GM23338 (cell line): ENCODE data around the gene SUPT3H. TPM values are rescaled to one million over a fixed set of nuclear protein-coding genes. Genes with fewer than 3 reads are reported as not detected.

Source experiments
- ATAC-seq: fragments of 200-7000 bp; cut with Tn5 transposase; 3 replicates; pipeline ENCODE4 v1.9.1; 2020
- DNase-seq: peaks from one replicate; pipeline ENCODE4 v3.0.0-alpha.2; 2015; ENCODE audit warnings: low spot score
- H2AFZ ChIP-seq: fragments of 200-600 bp; sonication (generic); 2 replicates; pipeline ENCODE4 v1.8.0; 2016; ENCODE audit warnings: antibody characterized with exemption, mild to moderate bottlenecking, moderate library complexity
- H3F3A ChIP-seq: fragments of 200-600 bp; sonication (generic); replicated peaks from 2 replicates; pipeline ENCODE4 v1.8.0; 2017; ENCODE audit warnings: antibody characterized with exemption, mixed run types, low read depth
- H3K27ac ChIP-seq: fragments of 200-600 bp; sonication (generic); 2 replicates; pipeline ENCODE4 v1.6.1; 2016; ENCODE audit warnings: low read depth
- H3K27me3 ChIP-seq: fragments of 200-600 bp; sonication (generic); 2 replicates; pipeline ENCODE4 v1.8.0; 2016; ENCODE audit warnings: mild to moderate bottlenecking, mixed run types, moderate library complexity; ENCODE audit not compliant: insufficient read depth
- H3K36me3 ChIP-seq: fragments of 200-600 bp; sonication (generic); 2 replicates; pipeline ENCODE4 v1.8.0; 2016; ENCODE audit warnings: mild to moderate bottlenecking; ENCODE audit not compliant: insufficient read depth
- H3K4me1 ChIP-seq: fragments of 200-600 bp; sonication (generic); 2 replicates; pipeline ENCODE4 v1.8.0; 2016; ENCODE audit warnings: mild to moderate bottlenecking, moderate library complexity; ENCODE audit not compliant: insufficient read depth
- H3K4me2 ChIP-seq: fragments of 200-600 bp; sonication (generic); 2 replicates; pipeline ENCODE4 v1.7.1; 2017; ENCODE audit warnings: mixed run types
- H3K4me3 ChIP-seq: fragments of 200-600 bp; sonication (generic); 2 replicates; pipeline ENCODE4 v1.6.1; 2016; ENCODE audit warnings: mixed run types
- H3K79me2 ChIP-seq: fragments of 200-600 bp; sonication (generic); replicated peaks from 2 replicates; pipeline ENCODE4 v1.8.0; 2017; ENCODE audit warnings: mild to moderate bottlenecking; ENCODE audit not compliant: insufficient read depth
- H3K9me2 ChIP-seq: fragments of 200-600 bp; sonication (generic); 2 replicates; pipeline ENCODE4 v1.8.0; 2017; ENCODE audit not compliant: insufficient read depth
- H4K20me1 ChIP-seq: fragments of 200-600 bp; sonication (generic); replicated peaks from 2 replicates; pipeline ENCODE4 v1.8.0; 2017; ENCODE audit warnings: mild to moderate bottlenecking; ENCODE audit not compliant: insufficient read depth
- H3K27ac Mint-ChIP-seq: 2 replicates; pipeline ENCODE4 v1.8.0; 2020; ENCODE audit warnings: inconsistent platforms, mild to moderate bottlenecking, moderate library complexity, mixed read lengths
- H3K27me3 Mint-ChIP-seq: 3 replicates; pipeline ENCODE4 v1.8.0; 2022; ENCODE audit warnings: low read depth, mild to moderate bottlenecking, moderate library complexity, mixed read lengths, inconsistent platforms; ENCODE audit not compliant: insufficient read depth, poor library complexity
- H3K36me3 Mint-ChIP-seq: 3 replicates; pipeline ENCODE4 v1.8.0; 2021; ENCODE audit warnings: low read depth, mild to moderate bottlenecking, inconsistent platforms, moderate library complexity, mixed read lengths
- H3K4me1 Mint-ChIP-seq: 3 replicates; pipeline ENCODE4 v1.8.0; 2020; ENCODE audit warnings: mild to moderate bottlenecking, inconsistent platforms, mixed read lengths
- H3K4me3 Mint-ChIP-seq: 3 replicates; pipeline ENCODE4 v1.8.0; 2021; ENCODE audit warnings: moderate library complexity, mild to moderate bottlenecking, inconsistent platforms, mixed read lengths
- H3K9me3 Mint-ChIP-seq: 3 replicates; pipeline ENCODE4 v1.8.0; 2020; ENCODE audit warnings: moderate library complexity, mild to moderate bottlenecking, inconsistent platforms, mixed read lengths
- CREB1 ChIP-seq: fragments of 250-450 bp; sonication (Bioruptor Pico); IDR thresholded peaks from 2 replicates; pipeline ENCODE4 v1.5.0; 2020; ENCODE audit warnings: low read depth, mild to moderate bottlenecking, moderate library complexity
- CTCF ChIP-seq, 2 experiments: fragments of 200-600 bp in 1 of 2; sonication (generic) in 1 of 2; conservative IDR thresholded peaks; 2 replicates each; pipeline versions ENCODE4 v1.5.1 to v1.6.1; 2016 to 2017; ENCODE audit warnings: antibody characterized with exemption in 2 of 2, low read depth in 2 of 2, mild to moderate bottlenecking in 2 of 2, moderate library complexity in 1 of 2
- ETS1 ChIP-seq: IDR thresholded peaks from 2 replicates; pipeline ENCODE4 v1.6.1; 2016; ENCODE audit warnings: antibody characterized with exemption
- EZH2 ChIP-seq: fragments of 200-600 bp; sonication (generic); IDR thresholded peaks from one replicate; pipeline ENCODE4 v1.8.0; 2017; ENCODE audit warnings: antibody characterized with exemption, mild to moderate bottlenecking, low read depth; ENCODE audit not compliant: unreplicated experiment
- EZH2phosphoT487 ChIP-seq: fragments of 200-600 bp; sonication (generic); IDR thresholded peaks from one replicate; pipeline ENCODE4 v1.8.1; 2018; ENCODE audit warnings: antibody characterized with exemption; ENCODE audit not compliant: unreplicated experiment
- JUNB ChIP-seq: IDR thresholded peaks from one replicate; pipeline ENCODE4 v1.6.1; 2016; ENCODE audit warnings: antibody characterized with exemption; ENCODE audit not compliant: unreplicated experiment
- NANOG ChIP-seq: IDR thresholded peaks from 2 replicates; pipeline ENCODE4 v1.6.1; 2016; ENCODE audit warnings: antibody characterized with exemption, borderline replicate concordance
- POLR2AphosphoS5 ChIP-seq: IDR thresholded peaks from 2 replicates; pipeline ENCODE4 v1.6.1; 2016; ENCODE audit warnings: antibody characterized with exemption, low read depth
- STAT1 ChIP-seq: IDR thresholded peaks from one replicate; pipeline ENCODE4 v1.6.1; 2016; ENCODE audit warnings: antibody characterized with exemption; ENCODE audit not compliant: unreplicated experiment
- ZNF114 ChIP-seq: fragments of 250-450 bp; sonication (Bioruptor Pico); IDR thresholded peaks from 2 replicates; pipeline ENCODE4 v1.5.0; 2020; ENCODE audit warnings: mild to moderate bottlenecking, moderate library complexity
- ZNF331 ChIP-seq: fragments of 250-450 bp; sonication (Bioruptor Pico); IDR thresholded peaks from 2 replicates; pipeline ENCODE4 v1.5.0; 2020; ENCODE audit warnings: low read depth, mild to moderate bottlenecking, moderate library complexity
- polyA plus RNA-seq: library from polyadenylated mRNA; unstranded; fragments of >200 nt; fragmentation: Nextera tagmentation; extraction: Ambion mirVana; gene quantifications from 2 replicates; pipeline ENCODE4 v1.2.1, GENCODE V29; 2016
- total RNA-seq: library from RNA; depleted of rRNA; stranded (reverse); fragments of >200 nt; shearing (Covaris generic); gene quantifications from 2 replicates; pipeline ENCODE4 v1.2.3, GENCODE V29; 2014
- TF ChIP-seq, protein P1 (sequence below): IDR thresholded peaks from one replicate; pipeline ENCODE4 v1.6.1; 2018; ENCODE audit warnings: antibody characterized with exemption; ENCODE audit not compliant: unreplicated experiment
- TF ChIP-seq, protein P2 (sequence below): fragments of 250-450 bp; sonication (Bioruptor Pico); IDR thresholded peaks from 2 replicates; pipeline ENCODE4 v1.5.0; 2020; ENCODE audit warnings: mild to moderate bottlenecking, moderate library complexity

Gene SUPT3H
- total and polyA plus RNA-seq, 2 experiments from 2014 or later, result 11.4 to 30.1 TPM

DNA sequence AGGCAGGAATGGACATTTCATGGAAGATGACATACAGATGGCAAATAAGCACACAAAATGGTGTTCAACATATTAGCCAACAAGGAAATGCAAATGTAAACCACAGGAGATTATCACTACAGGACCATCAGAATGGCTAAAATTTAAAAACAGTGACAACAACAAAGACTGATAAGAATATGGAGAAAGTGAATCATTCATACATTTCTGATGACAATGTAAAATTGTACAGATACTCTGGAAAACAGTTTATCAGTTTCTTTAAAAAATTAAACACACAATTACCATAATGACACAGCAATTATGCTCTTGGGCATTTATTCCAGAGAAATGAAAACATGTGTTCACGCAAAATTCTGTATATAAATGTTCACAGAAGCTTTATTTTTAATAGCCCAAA is 155.4 kb downstream of the SUPT3H start:
- H3K36me3 ChIP-seq, result no peaks in the 10 kb centered on the region
- no peak for ATAC-seq
- no peak overlapping the region for H2AFZ ChIP-seq
- H3K36me3 Mint-ChIP-seq, result no peaks in the 10 kb centered on the region
- no peak for DNase-seq
- H3K9me2 ChIP-seq, result no peaks in the 10 kb centered on the region
- no peak overlapping the region for H3K27ac Mint-ChIP-seq
- H3K27ac ChIP-seq, result no peak overlapping the region
- H4K20me1 ChIP-seq, result no peaks in the 10 kb centered on the region
- no peaks in the 10 kb centered on the region; the same call in 2 of the 3 replicates for H3K9me3 Mint-ChIP-seq
- no peak overlapping the region for H3K4me3 ChIP-seq
- no peak overlapping the region for H3K4me3 Mint-ChIP-seq
- 0 out of 2 replicates have a peak, but pooled peaks cover 7% of the 10 kb centered on the region for H3K79me2 ChIP-seq
- no peaks in the 10 kb centered on the region for H3F3A ChIP-seq
- H3K27me3 ChIP-seq, result no peaks in the 10 kb centered on the region
- H3K4me1 ChIP-seq, result no peaks in the 10 kb centered on the region
- H3K27me3 Mint-ChIP-seq, result no peaks in the 10 kb centered on the region
- TF ChIP-seq ZNF114 (CRISPR knock-in tag), result no peak
- TF ChIP-seq, protein P1, sequence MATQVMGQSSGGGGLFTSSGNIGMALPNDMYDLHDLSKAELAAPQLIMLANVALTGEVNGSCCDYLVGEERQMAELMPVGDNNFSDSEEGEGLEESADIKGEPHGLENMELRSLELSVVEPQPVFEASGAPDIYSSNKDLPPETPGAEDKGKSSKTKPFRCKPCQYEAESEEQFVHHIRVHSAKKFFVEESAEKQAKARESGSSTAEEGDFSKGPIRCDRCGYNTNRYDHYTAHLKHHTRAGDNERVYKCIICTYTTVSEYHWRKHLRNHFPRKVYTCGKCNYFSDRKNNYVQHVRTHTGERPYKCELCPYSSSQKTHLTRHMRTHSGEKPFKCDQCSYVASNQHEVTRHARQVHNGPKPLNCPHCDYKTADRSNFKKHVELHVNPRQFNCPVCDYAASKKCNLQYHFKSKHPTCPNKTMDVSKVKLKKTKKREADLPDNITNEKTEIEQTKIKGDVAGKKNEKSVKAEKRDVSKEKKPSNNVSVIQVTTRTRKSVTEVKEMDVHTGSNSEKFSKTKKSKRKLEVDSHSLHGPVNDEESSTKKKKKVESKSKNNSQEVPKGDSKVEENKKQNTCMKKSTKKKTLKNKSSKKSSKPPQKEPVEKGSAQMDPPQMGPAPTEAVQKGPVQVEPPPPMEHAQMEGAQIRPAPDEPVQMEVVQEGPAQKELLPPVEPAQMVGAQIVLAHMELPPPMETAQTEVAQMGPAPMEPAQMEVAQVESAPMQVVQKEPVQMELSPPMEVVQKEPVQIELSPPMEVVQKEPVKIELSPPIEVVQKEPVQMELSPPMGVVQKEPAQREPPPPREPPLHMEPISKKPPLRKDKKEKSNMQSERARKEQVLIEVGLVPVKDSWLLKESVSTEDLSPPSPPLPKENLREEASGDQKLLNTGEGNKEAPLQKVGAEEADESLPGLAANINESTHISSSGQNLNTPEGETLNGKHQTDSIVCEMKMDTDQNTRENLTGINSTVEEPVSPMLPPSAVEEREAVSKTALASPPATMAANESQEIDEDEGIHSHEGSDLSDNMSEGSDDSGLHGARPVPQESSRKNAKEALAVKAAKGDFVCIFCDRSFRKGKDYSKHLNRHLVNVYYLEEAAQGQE, result no peak
- TF ChIP-seq STAT1, result no peak
- no peak for TF ChIP-seq EZH2
- TF ChIP-seq EZH2phosphoT487, result no peak
- no peak for TF ChIP-seq POLR2AphosphoS5
- no peak for TF ChIP-seq CTCF (conservative IDR thresholded peaks at IDR 0.05; ENCODE audit: low read depth in 2 of 2)
- no peak for TF ChIP-seq CREB1 (CRISPR knock-in tag)
- TF ChIP-seq ETS1, result no peak
- TF ChIP-seq ZNF331, result no peak
- TF ChIP-seq, protein P2, sequence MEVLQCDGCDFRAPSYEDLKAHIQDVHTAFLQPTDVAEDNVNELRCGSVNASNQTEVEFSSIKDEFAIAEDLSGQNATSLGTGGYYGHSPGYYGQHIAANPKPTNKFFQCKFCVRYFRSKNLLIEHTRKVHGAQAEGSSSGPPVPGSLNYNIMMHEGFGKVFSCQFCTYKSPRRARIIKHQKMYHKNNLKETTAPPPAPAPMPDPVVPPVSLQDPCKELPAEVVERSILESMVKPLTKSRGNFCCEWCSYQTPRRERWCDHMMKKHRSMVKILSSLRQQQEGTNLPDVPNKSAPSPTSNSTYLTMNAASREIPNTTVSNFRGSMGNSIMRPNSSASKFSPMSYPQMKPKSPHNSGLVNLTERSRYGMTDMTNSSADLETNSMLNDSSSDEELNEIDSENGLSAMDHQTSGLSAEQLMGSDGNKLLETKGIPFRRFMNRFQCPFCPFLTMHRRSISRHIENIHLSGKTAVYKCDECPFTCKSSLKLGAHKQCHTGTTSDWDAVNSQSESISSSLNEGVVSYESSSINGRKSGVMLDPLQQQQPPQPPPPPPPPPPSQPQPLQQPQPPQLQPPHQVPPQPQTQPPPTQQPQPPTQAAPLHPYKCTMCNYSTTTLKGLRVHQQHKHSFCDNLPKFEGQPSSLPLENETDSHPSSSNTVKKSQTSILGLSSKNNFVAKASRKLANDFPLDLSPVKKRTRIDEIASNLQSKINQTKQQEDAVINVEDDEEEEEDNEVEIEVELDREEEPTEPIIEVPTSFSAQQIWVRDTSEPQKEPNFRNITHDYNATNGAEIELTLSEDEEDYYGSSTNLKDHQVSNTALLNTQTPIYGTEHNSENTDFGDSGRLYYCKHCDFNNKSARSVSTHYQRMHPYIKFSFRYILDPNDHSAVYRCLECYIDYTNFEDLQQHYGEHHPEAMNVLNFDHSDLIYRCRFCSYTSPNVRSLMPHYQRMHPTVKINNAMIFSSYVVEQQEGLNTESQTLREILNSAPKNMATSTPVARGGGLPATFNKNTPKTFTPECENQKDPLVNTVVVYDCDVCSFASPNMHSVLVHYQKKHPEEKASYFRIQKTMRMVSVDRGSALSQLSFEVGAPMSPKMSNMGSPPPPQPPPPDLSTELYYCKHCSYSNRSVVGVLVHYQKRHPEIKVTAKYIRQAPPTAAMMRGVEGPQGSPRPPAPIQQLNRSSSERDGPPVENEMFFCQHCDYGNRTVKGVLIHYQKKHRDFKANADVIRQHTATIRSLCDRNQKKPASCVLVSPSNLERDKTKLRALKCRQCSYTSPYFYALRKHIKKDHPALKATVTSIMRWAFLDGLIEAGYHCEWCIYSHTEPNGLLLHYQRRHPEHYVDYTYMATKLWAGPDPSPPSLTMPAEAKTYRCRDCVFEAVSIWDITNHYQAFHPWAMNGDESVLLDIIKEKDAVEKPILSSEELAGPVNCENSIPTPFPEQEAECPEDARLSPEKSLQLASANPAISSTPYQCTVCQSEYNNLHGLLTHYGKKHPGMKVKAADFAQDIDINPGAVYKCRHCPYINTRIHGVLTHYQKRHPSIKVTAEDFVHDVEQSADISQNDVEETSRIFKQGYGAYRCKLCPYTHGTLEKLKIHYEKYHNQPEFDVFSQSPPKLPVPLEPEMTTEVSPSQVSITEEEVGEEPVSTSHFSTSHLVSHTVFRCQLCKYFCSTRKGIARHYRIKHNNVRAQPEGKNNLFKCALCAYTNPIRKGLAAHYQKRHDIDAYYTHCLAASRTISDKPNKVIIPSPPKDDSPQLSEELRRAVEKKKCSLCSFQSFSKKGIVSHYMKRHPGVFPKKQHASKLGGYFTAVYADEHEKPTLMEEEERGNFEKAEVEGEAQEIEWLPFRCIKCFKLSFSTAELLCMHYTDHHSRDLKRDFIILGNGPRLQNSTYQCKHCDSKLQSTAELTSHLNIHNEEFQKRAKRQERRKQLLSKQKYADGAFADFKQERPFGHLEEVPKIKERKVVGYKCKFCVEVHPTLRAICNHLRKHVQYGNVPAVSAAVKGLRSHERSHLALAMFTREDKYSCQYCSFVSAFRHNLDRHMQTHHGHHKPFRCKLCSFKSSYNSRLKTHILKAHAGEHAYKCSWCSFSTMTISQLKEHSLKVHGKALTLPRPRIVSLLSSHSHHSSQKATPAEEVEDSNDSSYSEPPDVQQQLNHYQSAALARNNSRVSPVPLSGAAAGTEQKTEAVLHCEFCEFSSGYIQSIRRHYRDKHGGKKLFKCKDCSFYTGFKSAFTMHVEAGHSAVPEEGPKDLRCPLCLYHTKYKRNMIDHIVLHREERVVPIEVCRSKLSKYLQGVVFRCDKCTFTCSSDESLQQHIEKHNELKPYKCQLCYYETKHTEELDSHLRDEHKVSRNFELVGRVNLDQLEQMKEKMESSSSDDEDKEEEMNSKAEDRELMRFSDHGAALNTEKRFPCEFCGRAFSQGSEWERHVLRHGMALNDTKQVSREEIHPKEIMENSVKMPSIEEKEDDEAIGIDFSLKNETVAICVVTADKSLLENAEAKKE, result no peak
- TF ChIP-seq JUNB, result no peak
- no peak for TF ChIP-seq NANOG
- H3K4me1 Mint-ChIP-seq, result peaks cover 3% of the 10 kb centered on the region
- H3K4me2 ChIP-seq, result no peak overlapping the region
